Measurements from ENCODE around the gene PITPNM2.

PITPNM2 gene

GRCh38 chr12:123115409-123116121 lies 35.3 kb downstream of the PITPNM2 start:
- TF ChIP-seq CTCF (IDR thresholded peaks at IDR 0.05) = no peak

GRCh38 chr12:123114304-123115083 lies 36.4 kb downstream of the PITPNM2 start:
- TF ChIP-seq CTCF (IDR thresholded peaks at IDR 0.05) = no peak

GRCh38 chr12:123113026-123113425 lies 37.9 kb downstream of the PITPNM2 start:
- TF ChIP-seq CTCF (IDR thresholded peaks at IDR 0.05) = no peak

- TF ChIP-seq CTCF (IDR thresholded peaks at IDR 0.05) = no peak
These were observed 39.3 kb downstream of the PITPNM2 start for GRCh38 chr12:123111498-123112165.

- TF ChIP-seq CTCF (IDR thresholded peaks at IDR 0.05) = no peak
These were observed 41.5 kb downstream of the PITPNM2 start for GRCh38 chr12:123109319-123109772.

- TF ChIP-seq CTCF (IDR thresholded peaks at IDR 0.05) = no peak
These were observed 42.2 kb downstream of the PITPNM2 start for GRCh38 chr12:123108682-123109066.

- TF ChIP-seq CTCF (IDR thresholded peaks at IDR 0.05) = no peak
These were observed 42.8 kb downstream of the PITPNM2 start for GRCh38 chr12:123107926-123108681.

Measured in LNCAP (cell line).